SU-DHL-6 (cell line): ENCODE measurements around the gene TRIOBP.
"Not testable (repeated sequence)": the region's sequence is repeated elsewhere in the genome, so short reads cannot be mapped to it uniquely, and the experiment has no call there.

ENCODE experiments used
- H2AFZ ChIP-seq: fragments of 200-600 bp; sonication (generic); 2 replicates; pipeline ENCODE4 v1.6.1; 2014; ENCODE audit warnings: low read depth, mild to moderate bottlenecking, moderate library complexity, mixed read lengths, antibody characterized with exemption, low read length; ENCODE audit not compliant: severe bottlenecking
- H3F3A ChIP-seq: fragments of 200-600 bp; shearing (Covaris generic); 2 replicates; pipeline ENCODE4 v1.6.0; 2016; ENCODE audit warnings: antibody characterized with exemption, mild to moderate bottlenecking; ENCODE audit not compliant: insufficient read depth
- H3K27ac ChIP-seq: fragments of 200-600 bp; sonication (generic); 2 replicates; pipeline ENCODE4 v1.5.1; 2016; ENCODE audit warnings: low read depth, mild to moderate bottlenecking, low read length, moderate library complexity, mixed read lengths
- H3K27me3 ChIP-seq: fragments of 200-600 bp; sonication (generic), shearing (Covaris generic); 2 replicates; pipeline ENCODE4 v1.6.0; 2014; ENCODE audit warnings: mild to moderate bottlenecking, low read length
- H3K36me3 ChIP-seq: fragments of 200-600 bp; sonication (generic); 2 replicates; pipeline ENCODE4 v1.6.1; 2014; ENCODE audit warnings: mild to moderate bottlenecking, low read length, mixed read lengths
- H3K4me2 ChIP-seq: fragments of 300-600, 200-600 bp; shearing (Covaris generic), sonication (generic); 2 replicates; pipeline ENCODE4 v1.6.0; 2014; ENCODE audit warnings: low read length, low read depth, mild to moderate bottlenecking; ENCODE audit not compliant: poor library complexity, severe bottlenecking
- H3K4me3 ChIP-seq: fragments of 200-600 bp; sonication (generic); 2 replicates; pipeline ENCODE4 v1.5.1; 2014; ENCODE audit warnings: antibody characterized with exemption, low read length, mild to moderate bottlenecking, mixed read lengths; ENCODE audit not compliant: insufficient read depth, poor library complexity, severe bottlenecking
- H3K79me2 ChIP-seq: fragments of 200-600 bp; sonication (generic); 2 replicates; pipeline ENCODE4 v1.6.1; 2014; ENCODE audit warnings: mild to moderate bottlenecking, low read length, moderate library complexity; ENCODE audit not compliant: insufficient read depth
- H3K9ac ChIP-seq: fragments of 200-600 bp; sonication (generic); 2 replicates; pipeline ENCODE4 v1.7.0; 2014; ENCODE audit warnings: mild to moderate bottlenecking, low read length
- H3K9me2 ChIP-seq: fragments of 200-600 bp; sonication (generic); replicated peaks from 2 replicates; pipeline ENCODE4 v1.6.1; 2014; ENCODE audit warnings: low read length; ENCODE audit not compliant: insufficient read depth
- H3K9me3 ChIP-seq: fragments of 200-600 bp; sonication (generic); 2 replicates; pipeline ENCODE4 v1.6.1; 2014; ENCODE audit warnings: low read length, mixed read lengths; ENCODE audit not compliant: insufficient read depth
- H4K20me1 ChIP-seq: fragments of 200-600 bp; sonication (generic); 2 replicates; pipeline ENCODE4 v1.6.1; 2014; ENCODE audit warnings: low read depth, mild to moderate bottlenecking, antibody characterized with exemption, low read length, moderate library complexity, mixed read lengths
- CTCF ChIP-seq: fragments of 200-600 bp; sonication (generic); IDR thresholded peaks from one replicate; pipeline ENCODE4 v1.5.1; 2017; ENCODE audit warnings: antibody characterized with exemption, mild to moderate bottlenecking, low read length, moderate library complexity; ENCODE audit not compliant: insufficient read depth, poor library complexity, severe bottlenecking
- EZH2phosphoT487 ChIP-seq: fragments of 200-600 bp; sonication (generic), shearing (Covaris generic); conservative IDR thresholded peaks from 2 replicates; pipeline ENCODE4 v1.6.1; 2018; ENCODE audit warnings: mild to moderate bottlenecking, antibody characterized with exemption, low read length, moderate library complexity, mixed read lengths

The TRIOBP gene

GRCh38 chr22:37714634-37715033 lies 17.8 kb downstream of the TRIOBP start:
- H3K36me3 ChIP-seq: no peaks in the 10 kb centered on the region
- H3K9me2 ChIP-seq: no peaks in the 10 kb centered on the region
- no peaks in the 10 kb centered on the region for H4K20me1 ChIP-seq
- no peak overlapping the region for H3K4me2 ChIP-seq
- no peak for TF ChIP-seq CTCF
- no peak for TF ChIP-seq EZH2phosphoT487
- H3K9me3 ChIP-seq: no peaks in the 10 kb centered on the region
- no peak overlapping the region for H3K4me3 ChIP-seq
- no peak overlapping the region for H3K9ac ChIP-seq
- H2AFZ ChIP-seq: no peak overlapping the region
- no peaks in the 10 kb centered on the region for H3K27me3 ChIP-seq
- no peak overlapping the region for H3K27ac ChIP-seq
- H3F3A ChIP-seq: no peaks in the 10 kb centered on the region
- H3K79me2 ChIP-seq: no peaks in the 10 kb centered on the region

DNA sequence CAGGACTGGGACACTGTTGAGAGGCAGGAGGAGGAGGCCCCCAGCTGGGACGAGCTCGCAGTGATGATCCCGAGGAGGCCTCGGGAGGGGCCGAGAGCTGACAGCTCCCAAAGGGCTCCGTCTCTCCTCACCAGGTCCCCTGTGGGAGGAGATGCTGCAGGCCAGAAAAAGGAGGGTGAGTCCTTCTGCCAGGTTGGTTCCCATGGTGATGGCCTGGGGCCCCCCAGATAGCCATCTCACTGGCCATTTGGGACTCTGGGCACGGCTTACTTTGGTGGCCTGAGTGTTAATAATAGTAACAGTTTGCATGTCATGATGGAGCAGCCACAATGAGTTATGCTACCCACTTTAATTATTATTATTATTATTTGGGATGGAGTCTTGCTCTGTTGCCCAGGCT lies 18.9 kb downstream of the TRIOBP start:
- no peaks in the 10 kb centered on the region for H3K9me3 ChIP-seq
- no peak overlapping the region for H3K4me2 ChIP-seq
- H3K27ac ChIP-seq: no peak overlapping the region
- no peak for TF ChIP-seq CTCF
- no peak for TF ChIP-seq EZH2phosphoT487
- no peaks in the 10 kb centered on the region for H3K79me2 ChIP-seq
- no peaks in the 10 kb centered on the region for H3K36me3 ChIP-seq
- H2AFZ ChIP-seq: no peak overlapping the region
- H3F3A ChIP-seq: no peaks in the 10 kb centered on the region
- no peak overlapping the region for H3K9ac ChIP-seq
- no peaks in the 10 kb centered on the region for H3K27me3 ChIP-seq
- H3K9me2 ChIP-seq: no peaks in the 10 kb centered on the region
- no peak overlapping the region for H3K4me3 ChIP-seq
- no peaks in the 10 kb centered on the region for H4K20me1 ChIP-seq

DNA sequence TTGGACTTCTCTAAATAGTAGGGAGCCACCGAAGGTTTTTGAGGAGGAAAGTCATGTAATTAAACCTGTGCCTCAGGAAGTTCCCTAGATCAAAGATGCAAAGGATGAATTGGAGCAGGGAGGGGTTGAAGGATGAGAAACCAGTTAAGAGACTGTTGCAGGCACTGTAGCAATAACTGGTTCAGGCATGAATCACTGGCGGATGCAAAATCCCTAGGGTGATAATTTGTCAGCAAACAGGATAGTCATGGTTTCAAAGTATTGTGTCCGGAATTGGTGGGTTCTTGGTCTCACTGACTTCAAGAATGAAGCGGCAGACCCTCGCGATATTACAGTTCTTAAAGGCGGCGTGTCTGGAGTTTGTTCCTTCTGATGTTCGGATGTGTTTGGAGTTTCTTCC lies 19.9 kb downstream of the TRIOBP start:
- Histone ChIP-seq H3K36me3 (no peaks in the 10 kb centered on the region), H3K4me2 (no peak overlapping the region), H4K20me1 (no peaks in the 10 kb centered on the region), H3K9me2 (no peaks in the 10 kb centered on the region), H3K4me3 (no peak overlapping the region), H3K9ac (no peak overlapping the region), H3F3A (no peaks in the 10 kb centered on the region), H2AFZ (no peak overlapping the region), H3K27ac (no peak overlapping the region), H3K9me3 (no peaks in the 10 kb centered on the region), H3K27me3 (no peaks in the 10 kb centered on the region), H3K79me2 (no peaks in the 10 kb centered on the region)
- TF ChIP-seq CTCF (no peak), EZH2phosphoT487 (no peak)

GRCh38 chr22:37717235-37717634 lies 20.4 kb downstream of the TRIOBP start:
- H4K20me1 ChIP-seq, H3F3A ChIP-seq, H3K27ac ChIP-seq, H3K4me3 ChIP-seq, H3K27me3 ChIP-seq, H2AFZ ChIP-seq, H3K36me3 ChIP-seq, H3K79me2 ChIP-seq, H3K4me2 ChIP-seq, H3K9me2 ChIP-seq, H3K9me3 ChIP-seq, H3K9ac ChIP-seq: not testable (repeated sequence)

GRCh38 chr22:37717746-37718305 lies 21.0 kb downstream of the TRIOBP start:
- not testable (repeated sequence) for H3F3A ChIP-seq, H3K9me3 ChIP-seq, H3K79me2 ChIP-seq, H2AFZ ChIP-seq, H3K4me3 ChIP-seq, H3K4me2 ChIP-seq, H3K36me3 ChIP-seq, H3K27ac ChIP-seq, H3K9me2 ChIP-seq, H4K20me1 ChIP-seq, H3K27me3 ChIP-seq, H3K9ac ChIP-seq
